Activated CD4-positive, alpha-beta T cell treated with anti-CD3 and anti-CD28 coated beads, Interleukin-10, Interleukin-2, amounts not matched to agents 100 ng/mL and 50 ng/mL, durations not matched to agents 16 hours and 8 hours (primary cell): Measurements from ENCODE around the gene ANXA1.

Experiments used
- DNase-seq: peaks from one replicate; pipeline ENCODE4 v3.0.0-alpha.2; 2020

The ANXA1 gene

GRCh38 chr9:73151653-73152542 lies at the start of gene ANXA1:
Gene ANXA1 (plus strand): TSS chr9:73151865. CDS start chr9:73158536, 6,671 bp downstream.
- DNase-seq = peak; percentile 67

- DNase-seq = no peak
Observed at GRCh38 chr9:73104342-73104741, 47.3 kb upstream of the ANXA1 start.

- no peak for DNase-seq
Observed at GRCh38 chr9:73104921-73105320, 46.7 kb upstream of the ANXA1 start.

- peak; percentile 76 for DNase-seq
Observed at GRCh38 chr9:73107489-73108069, 44.1 kb upstream of the ANXA1 start.

- DNase-seq = no peak
Observed at GRCh38 chr9:73114058-73114457, 37.6 kb upstream of the ANXA1 start.

GRCh38 chr9:73114958-73115357 lies 36.7 kb upstream of the ANXA1 start:
- no peak for DNase-seq

- peak; percentile 84 for DNase-seq
Observed at GRCh38 chr9:73116031-73116430, 35.6 kb upstream of the ANXA1 start.

GRCh38 chr9:73116880-73117279 lies 34.8 kb upstream of the ANXA1 start:
- peak; percentile 47 for DNase-seq

GRCh38 chr9:73118286-73118685 lies 33.4 kb upstream of the ANXA1 start:
- no peak for DNase-seq

GRCh38 chr9:73118898-73119554 lies 32.6 kb upstream of the ANXA1 start:
- DNase-seq = no peak

- DNase-seq = peak; percentile 7
Observed at GRCh38 chr9:73121375-73121935, 30.2 kb upstream of the ANXA1 start.

- no peak for DNase-seq
Observed at GRCh38 chr9:73125651-73126050, 26.0 kb upstream of the ANXA1 start.

- DNase-seq = no peak
Observed at GRCh38 chr9:73129941-73130685, 21.6 kb upstream of the ANXA1 start.

GRCh38 chr9:73131461-73131860 lies 20.2 kb upstream of the ANXA1 start:
- DNase-seq = no peak

GRCh38 chr9:73132034-73132776 lies 19.5 kb upstream of the ANXA1 start:
- peak; percentile 88 for DNase-seq

GRCh38 chr9:73133022-73133651 lies 18.5 kb upstream of the ANXA1 start:
- no peak for DNase-seq

GRCh38 chr9:73133921-73134407 lies 17.7 kb upstream of the ANXA1 start:
- DNase-seq = no peak

- no peak for DNase-seq
Observed at GRCh38 chr9:73135394-73135793, 16.3 kb upstream of the ANXA1 start.

GRCh38 chr9:73137286-73137899 lies 14.3 kb upstream of the ANXA1 start:
- DNase-seq = no peak

- no peak for DNase-seq
Observed at GRCh38 chr9:73137914-73138313, 13.8 kb upstream of the ANXA1 start.

- no peak for DNase-seq
Observed at GRCh38 chr9:73138516-73138915, 13.1 kb upstream of the ANXA1 start.
